SK-N-SH treated with all-trans-retinoic acid at 6 μM for 48 hours (cell line): ENCODE data around the gene SORL1-AS1.

Experiments
- ATAC-seq: fragments of 200-7000 bp; cut with Tn5 transposase; 3 replicates; pipeline ENCODE4 v1.9.1; 2020; ENCODE audit warnings: mild to moderate bottlenecking, moderate library complexity
- ARNTL ChIP-seq: fragments of 450-650 bp; formaldehyde crosslinking; IDR thresholded peaks from 2 replicates; pipeline ENCODE4 v1.5.0; 2020; ENCODE audit warnings: low read depth, mild to moderate bottlenecking, moderate library complexity, borderline replicate concordance
- CREB5 ChIP-seq: fragments of 250-450 bp; sonication (Bioruptor Pico); IDR thresholded peaks from 2 replicates; pipeline ENCODE4 v1.5.1; 2020; ENCODE audit warnings: low read depth, mild to moderate bottlenecking, moderate library complexity
- CSRNP3 ChIP-seq: fragments of 250-450 bp; sonication (Bioruptor Pico); IDR thresholded peaks from 2 replicates; pipeline ENCODE4 v1.5.1; 2021; ENCODE audit warnings: mild to moderate bottlenecking, moderate library complexity
- ESRRG ChIP-seq: fragments of 250-450 bp; sonication (Bioruptor Pico); IDR thresholded peaks from 2 replicates; pipeline ENCODE4 v1.6.1; 2021; ENCODE audit warnings: mild to moderate bottlenecking
- GLIS3 ChIP-seq: fragments of 250-450 bp; sonication (Bioruptor Pico); IDR thresholded peaks from 2 replicates; pipeline ENCODE4 v1.5.0; 2020; ENCODE audit warnings: mild to moderate bottlenecking, moderate library complexity
- ISL1 ChIP-seq: fragments of 250-450 bp; sonication (Bioruptor Pico); IDR thresholded peaks from 2 replicates; pipeline ENCODE4 v2.1.2; 2022; ENCODE audit warnings: mild to moderate bottlenecking, moderate library complexity
- PATZ1 ChIP-seq: fragments of 250-450 bp; sonication (Bioruptor Pico); IDR thresholded peaks from 2 replicates; pipeline ENCODE4 v1.8.0; 2020; ENCODE audit warnings: mild to moderate bottlenecking, moderate library complexity, borderline replicate concordance
- PPARA ChIP-seq: fragments of 250-450 bp; sonication (Bioruptor Pico); IDR thresholded peaks from 2 replicates; pipeline ENCODE4 v1.5.0; 2020; ENCODE audit warnings: mild to moderate bottlenecking, borderline replicate concordance
- TCF4 ChIP-seq: fragments of 250-450 bp; sonication (Bioruptor Pico); IDR thresholded peaks from 2 replicates; pipeline ENCODE4 v1.8.0; 2021; ENCODE audit warnings: mild to moderate bottlenecking, moderate library complexity, borderline replicate concordance
- TOX ChIP-seq: fragments of 250-450 bp; sonication (Bioruptor Pico); IDR thresholded peaks from 2 replicates; pipeline ENCODE4 v1.8.0; 2021; ENCODE audit warnings: mild to moderate bottlenecking, moderate library complexity, borderline replicate concordance
- TSHZ2 ChIP-seq: fragments of 250-450 bp; sonication (Bioruptor Pico); IDR thresholded peaks from 2 replicates; pipeline ENCODE4 v1.5.0; 2020; ENCODE audit warnings: mild to moderate bottlenecking, moderate library complexity
- ZC3H10 ChIP-seq: fragments of 250-450 bp; sonication (Bioruptor Pico); IDR thresholded peaks from 2 replicates; pipeline ENCODE4 v1.5.1; 2021; ENCODE audit warnings: mild to moderate bottlenecking, moderate library complexity
- ZFP3 ChIP-seq: fragments of 250-450 bp; sonication (Bioruptor Pico); IDR thresholded peaks from 2 replicates; pipeline ENCODE4 v1.5.0; 2020; ENCODE audit warnings: mild to moderate bottlenecking, moderate library complexity
- ZFP30 ChIP-seq: fragments of 450-650 bp; formaldehyde crosslinking; IDR thresholded peaks from 2 replicates; pipeline ENCODE4 v1.5.0; 2022; ENCODE audit warnings: mild to moderate bottlenecking, moderate library complexity
- ZNF565 ChIP-seq: fragments of 450-650 bp; formaldehyde crosslinking; conservative IDR thresholded peaks from 2 replicates; pipeline ENCODE4 v1.5.0; 2020; ENCODE audit warnings: low read depth, mild to moderate bottlenecking, moderate library complexity
- ZNF8 ChIP-seq: fragments of 450-650 bp; formaldehyde crosslinking; IDR thresholded peaks from 2 replicates; pipeline ENCODE4 v1.5.0; 2020; ENCODE audit warnings: mild to moderate bottlenecking, moderate library complexity
- TF ChIP-seq, protein P1 (sequence below): fragments of 250-450 bp; sonication (Bioruptor Pico); IDR thresholded peaks from 2 replicates; pipeline ENCODE4 v1.8.0; 2021; ENCODE audit warnings: low read depth, mild to moderate bottlenecking, moderate library complexity, borderline replicate concordance

The SORL1-AS1 gene

DNA sequence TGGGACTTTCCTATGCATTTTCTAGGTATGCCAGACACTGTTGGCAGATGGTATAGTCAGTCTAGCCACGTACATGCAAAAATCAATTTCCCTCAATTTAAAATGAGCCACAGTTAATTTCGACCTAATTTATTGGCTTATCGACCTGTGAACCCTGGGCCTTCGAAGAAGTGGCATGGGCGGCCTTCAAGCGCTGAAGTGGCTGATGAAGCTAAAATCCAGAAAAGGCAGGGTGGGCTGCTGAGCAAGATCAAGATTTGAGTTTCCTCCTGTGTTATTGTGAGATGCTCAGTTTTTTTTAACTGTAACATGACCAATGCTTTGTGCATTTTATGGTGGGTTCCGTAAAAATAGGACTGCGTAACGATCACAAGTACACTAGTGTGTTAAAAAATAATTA is 5.8 kb upstream of the SORL1-AS1 start:
- ATAC-seq: no peak
- TF ChIP-seq TSHZ2 (CRISPR knock-in tag) (no peak), ESRRG (no peak), PPARA (CRISPR knock-in tag) (no peak), GLIS3 (CRISPR knock-in tag) (no peak), CSRNP3 (CRISPR knock-in tag) (no peak), PATZ1 (CRISPR knock-in tag) (no peak), ARNTL (CRISPR knock-in tag) (no peak), ZFP30 (CRISPR knock-in tag) (no peak), TCF4 (CRISPR knock-in tag) (no peak), ZNF565 (CRISPR knock-in tag) (no peak), ZFP3 (CRISPR knock-in tag) (no peak), ZC3H10 (no peak), ZNF8 (CRISPR knock-in tag) (no peak), CREB5 (CRISPR knock-in tag) (no peak), TOX (no peak)
- TF ChIP-seq, protein P1, sequence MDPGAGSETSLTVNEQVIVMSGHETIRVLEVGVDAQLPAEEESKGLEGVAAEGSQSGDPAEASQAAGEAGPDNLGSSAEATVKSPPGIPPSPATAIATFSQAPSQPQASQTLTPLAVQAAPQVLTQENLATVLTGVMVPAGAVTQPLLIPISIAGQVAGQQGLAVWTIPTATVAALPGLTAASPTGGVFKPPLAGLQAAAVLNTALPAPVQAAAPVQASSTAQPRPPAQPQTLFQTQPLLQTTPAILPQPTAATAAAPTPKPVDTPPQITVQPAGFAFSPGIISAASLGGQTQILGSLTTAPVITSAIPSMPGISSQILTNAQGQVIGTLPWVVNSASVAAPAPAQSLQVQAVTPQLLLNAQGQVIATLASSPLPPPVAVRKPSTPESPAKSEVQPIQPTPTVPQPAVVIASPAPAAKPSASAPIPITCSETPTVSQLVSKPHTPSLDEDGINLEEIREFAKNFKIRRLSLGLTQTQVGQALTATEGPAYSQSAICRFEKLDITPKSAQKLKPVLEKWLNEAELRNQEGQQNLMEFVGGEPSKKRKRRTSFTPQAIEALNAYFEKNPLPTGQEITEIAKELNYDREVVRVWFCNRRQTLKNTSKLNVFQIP (CRISPR knock-in tag): no peak
- TF ChIP-seq, all 23 proteins: peak for 0

GRCh38 chr11:121456816-121457431 is 4.2 kb upstream of the SORL1-AS1 start:
- TF ChIP-seq, protein P1 (CRISPR knock-in tag): no peak
- no peak for ATAC-seq

DNA sequence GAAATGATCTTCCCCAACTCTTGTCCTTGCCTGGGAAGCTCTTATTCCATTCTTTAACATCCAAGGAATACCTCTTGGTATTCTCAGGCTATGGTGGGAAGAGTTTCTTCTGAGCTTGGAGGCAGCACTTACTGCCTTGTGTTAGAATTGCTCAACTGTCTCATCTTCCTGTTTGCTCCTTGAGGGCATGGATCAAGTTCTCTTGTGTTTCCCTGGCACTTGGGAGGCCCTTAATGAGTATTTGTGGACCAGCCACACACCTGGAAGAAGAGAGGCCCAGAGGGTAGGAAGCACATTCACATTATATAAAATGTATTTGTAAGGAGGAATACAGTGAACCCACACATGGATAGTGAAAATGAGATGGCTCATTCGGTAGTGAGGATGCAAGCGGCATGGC is 3.4 kb upstream of the SORL1-AS1 start:
- no peak for TF ChIP-seq ISL1
- no peak for ATAC-seq

GRCh38 chr11:121455115-121455514 is 2.3 kb upstream of the SORL1-AS1 start:
- ATAC-seq: no peak
- TF ChIP-seq PATZ1 (CRISPR knock-in tag): no peak
- TF ChIP-seq ZFP30 (CRISPR knock-in tag): no peak
- TF ChIP-seq PPARA (CRISPR knock-in tag): no peak
- TF ChIP-seq CSRNP3 (CRISPR knock-in tag): no peak
- TF ChIP-seq GLIS3 (CRISPR knock-in tag): no peak
